Subcutaneous abdominal adipose tissue (tissue), 5 donors: ENCODE results near the gene SPATA46.
"Not testable (repeated sequence)": the region's sequence is repeated elsewhere in the genome, so short reads cannot be mapped to it uniquely, and the experiment has no call there.

Experiments used
- H3K27ac ChIP-seq: one replicate; pipeline ENCODE4 v1.7.0; 2013; ENCODE audit warnings: low read depth, mild to moderate bottlenecking, inconsistent platforms, low read length, moderate library complexity
- H3K27me3 ChIP-seq, 5 donors: one replicate each; pipeline ENCODE4 v1.7.0; 2013; ENCODE audit warnings: low read length in 5 of 5, inconsistent platforms in 1 of 5; ENCODE audit not compliant: control insufficient read depth in 5 of 5, insufficient read depth in 4 of 5
- H3K36me3 ChIP-seq, 5 donors: one replicate each; pipeline ENCODE4 v1.7.0; 2013; ENCODE audit warnings: low read length in 5 of 5; ENCODE audit not compliant: control insufficient read depth in 5 of 5, insufficient read depth in 5 of 5
- H3K4me1 ChIP-seq, 5 donors: one replicate each; pipeline ENCODE4 v1.7.0; 2013; ENCODE audit warnings: low read length in 5 of 5, mild to moderate bottlenecking in 3 of 5, moderate library complexity in 1 of 5; ENCODE audit not compliant: control insufficient read depth in 5 of 5, insufficient read depth in 5 of 5
- H3K4me3 ChIP-seq, 5 donors: one replicate each; pipeline ENCODE4 v1.7.0; 2013; ENCODE audit warnings: low read length in 5 of 5, low read depth in 1 of 5
- H3K9ac ChIP-seq, 5 donors: one replicate each; pipeline ENCODE4 v1.7.0; 2013; ENCODE audit warnings: low read length in 5 of 5, mild to moderate bottlenecking in 4 of 5, moderate library complexity in 3 of 5
- H3K9me3 ChIP-seq, 5 donors: one replicate each; pipeline ENCODE4 v1.7.0; 2013; ENCODE audit warnings: low read length in 5 of 5; ENCODE audit not compliant: control insufficient read depth in 5 of 5
- donor health status: healthy.
- donor health status: healthy.
- donor health status: healthy.
- donor health status: healthy.
- donor health status: healthy.

Gene SPATA46

GRCh38 chr1:162360874-162361260 is 15.8 kb downstream of the SPATA46 start:
- no peak overlapping the region for H3K9ac ChIP-seq
- no peaks in the 10 kb centered on the region for H3K9me3 ChIP-seq
- H3K27me3 ChIP-seq = no peaks in the 10 kb centered on the region
- no peak overlapping the region for H3K27ac ChIP-seq
- no peak overlapping the region for H3K4me3 ChIP-seq
- peaks cover 0 to 15% (median 4%) of the 10 kb centered on the region in 5 donors for H3K4me1 ChIP-seq
- H3K36me3 ChIP-seq = peaks cover 0 to 5% (median 0%) of the 10 kb centered on the region in 5 donors

- no peak overlapping the region for H3K9ac ChIP-seq
- peaks cover 0 to 15% (median 5%) of the 10 kb centered on the region in 5 donors for H3K4me1 ChIP-seq
- peaks cover 0 to 7% (median 0%) of the 10 kb centered on the region in 5 donors for H3K36me3 ChIP-seq
- H3K9me3 ChIP-seq = no peaks in the 10 kb centered on the region
- no peak overlapping the region for H3K27ac ChIP-seq
- no peak overlapping the region for H3K4me3 ChIP-seq
- no peaks in the 10 kb centered on the region for H3K27me3 ChIP-seq
These were observed 16.3 kb downstream of the SPATA46 start for GRCh38 chr1:162360237-162360873.

GRCh38 chr1:162359523-162360236 is 17.0 kb downstream of the SPATA46 start:
- H3K4me1 ChIP-seq = peaks cover 0 to 15% (median 5%) of the 10 kb centered on the region in 5 donors
- no peak overlapping the region for H3K4me3 ChIP-seq
- H3K27me3 ChIP-seq = no peaks in the 10 kb centered on the region
- H3K9me3 ChIP-seq = no peaks in the 10 kb centered on the region
- no peak overlapping the region for H3K27ac ChIP-seq
- peaks cover 0 to 10% (median 0%) of the 10 kb centered on the region in 5 donors for H3K36me3 ChIP-seq
- H3K9ac ChIP-seq = no peak overlapping the region

- H3K4me1 ChIP-seq = peaks cover 0 to 20% (median 5%) of the 10 kb centered on the region in 5 donors
- H3K4me3 ChIP-seq = no peak overlapping the region
- H3K27ac ChIP-seq = no peak overlapping the region
- H3K9me3 ChIP-seq = no peaks in the 10 kb centered on the region
- H3K9ac ChIP-seq = no peak overlapping the region
- no peaks in the 10 kb centered on the region for H3K27me3 ChIP-seq
- peaks cover 0 to 10% (median 0%) of the 10 kb centered on the region in 5 donors for H3K36me3 ChIP-seq
These were observed 17.7 kb downstream of the SPATA46 start for GRCh38 chr1:162358928-162359327.

GRCh38 chr1:162357681-162358266 is 18.9 kb downstream of the SPATA46 start:
- no peaks in the 10 kb centered on the region for H3K27me3 ChIP-seq
- H3K27ac ChIP-seq = no peak overlapping the region
- H3K4me3 ChIP-seq = no peak overlapping the region

GRCh38 chr1:162353702-162354101 is 23.0 kb downstream of the SPATA46 start:
- H3K27ac ChIP-seq = no peak overlapping the region
- peaks cover 0 to 10% (median 2%) of the 10 kb centered on the region in 5 donors for H3K36me3 ChIP-seq
- no peak overlapping the region for H3K9ac ChIP-seq
- H3K9me3 ChIP-seq = no peaks in the 10 kb centered on the region
- peaks cover 0 to 26% (median 5%) of the 10 kb centered on the region in 5 donors for H3K4me1 ChIP-seq
- H3K4me3 ChIP-seq = no peak overlapping the region
- H3K27me3 ChIP-seq = no peaks in the 10 kb centered on the region

More at GRCh38 chr1:162357681-162358266, 18.9 kb downstream of the SPATA46 start:
- H3K4me1 ChIP-seq = peaks cover 0 to 24% (median 5%) of the 10 kb centered on the region in 5 donors
- no peak overlapping the region for H3K9ac ChIP-seq
- H3K36me3 ChIP-seq = peaks cover 0 to 10% (median 0%) of the 10 kb centered on the region in 5 donors
- H3K9me3 ChIP-seq = no peaks in the 10 kb centered on the region

- Histone ChIP-seq H3K9ac (no peak overlapping the region), H3K36me3 (peaks cover 0 to 10% (median 2%) of the 10 kb centered on the region in 5 donors), H3K4me1 (peaks cover 0 to 21% (median 3%) of the 10 kb centered on the region in 5 donors), H3K27me3 (no peaks in the 10 kb centered on the region), H3K9me3 (no peaks in the 10 kb centered on the region), H3K27ac (no peak overlapping the region), H3K4me3 (no peak overlapping the region)
These were observed 23.6 kb downstream of the SPATA46 start for GRCh38 chr1:162353078-162353477.

GRCh38 chr1:162351874-162352273 is 24.8 kb downstream of the SPATA46 start:
- H3K27me3 ChIP-seq, H3K36me3 ChIP-seq, H3K9ac ChIP-seq, H3K27ac ChIP-seq, H3K4me3 ChIP-seq, H3K9me3 ChIP-seq: not testable (repeated sequence)
- peaks cover 0 to 18% (median 3%) of the 10 kb centered on the region in 5 donors for H3K4me1 ChIP-seq

- Histone ChIP-seq H3K27ac (no peak overlapping the region), H3K27me3 (no peaks in the 10 kb centered on the region), H3K36me3 (peaks cover 0 to 5% (median 0%) of the 10 kb centered on the region in 5 donors), H3K4me3 (no peak overlapping the region), H3K9me3 (no peaks in the 10 kb centered on the region), H3K9ac (no peak overlapping the region), H3K4me1 (peaks cover 0 to 18% (median 3%) of the 10 kb centered on the region in 5 donors)
These were observed 25.3 kb downstream of the SPATA46 start for GRCh38 chr1:162351246-162351842.
